Measurements from ENCODE around the gene CCDC6. TPM values are rescaled to one million over a fixed set of nuclear protein-coding genes. Genes with fewer than 3 reads are reported as not detected.

Gene CCDC6
- total and polyA plus RNA-seq, 2 of the 8 experiments (the other 6 are each of a cell fraction or from before 2014, with no cell fraction given) = 42.2 to 74.4 TPM

DNA sequence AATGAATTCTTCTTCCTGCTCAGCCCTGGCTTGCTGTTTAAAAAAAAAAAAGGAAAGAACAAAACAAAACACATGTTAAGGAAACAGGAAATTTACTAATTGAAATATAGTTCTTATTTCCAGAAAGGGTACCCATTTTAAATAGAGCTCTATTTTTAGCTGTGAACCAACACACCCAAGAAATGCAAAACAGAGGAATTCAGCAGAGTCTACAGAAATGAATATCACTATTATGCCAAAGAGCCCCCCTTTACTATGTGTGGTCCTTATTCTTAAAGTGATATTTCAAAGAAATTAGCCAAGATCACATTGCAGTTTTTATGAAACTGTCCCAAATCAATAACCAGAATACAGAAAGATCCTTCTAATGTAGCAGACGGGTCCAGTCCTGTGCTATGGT, 53.7 kb downstream of the CCDC6 start (continued):
- TF ChIP-seq TCF12 (IDR thresholded peaks at IDR 0.05; ENCODE audit: low read depth, low read length) = no peak
- TF ChIP-seq TBP (IDR thresholded peaks at IDR 0.05; ENCODE audit: low read depth, low read length) = no peak
- TF ChIP-seq POLR2A (IDR thresholded peaks at IDR 0.05; ENCODE audit: control extremely low read depth in 1 of 2, low read depth in 2 of 2, low read length in 2 of 2) = no peak
- no peak for TF ChIP-seq SIRT6 (IDR thresholded peaks at IDR 0.05; ENCODE audit: low read length)
- TF ChIP-seq FOSL1 (IDR thresholded peaks at IDR 0.05; ENCODE audit: insufficient read depth, low read depth, low read length) = no peak
- TF ChIP-seq CBX5 (IDR thresholded peaks at IDR 0.05; ENCODE audit: low read depth, low read length) = no peak
- no peak for TF ChIP-seq CEBPB (IDR thresholded peaks at IDR 0.05; ENCODE audit: low read depth, low read length)
- no peak for TF ChIP-seq EZH2 (IDR thresholded peaks at IDR 0.05; ENCODE audit: low read depth, low read length, severe bottlenecking)

Data from H1 (cell line).